Measurements from ENCODE around the gene OSGEP.

Gene OSGEP

DNA sequence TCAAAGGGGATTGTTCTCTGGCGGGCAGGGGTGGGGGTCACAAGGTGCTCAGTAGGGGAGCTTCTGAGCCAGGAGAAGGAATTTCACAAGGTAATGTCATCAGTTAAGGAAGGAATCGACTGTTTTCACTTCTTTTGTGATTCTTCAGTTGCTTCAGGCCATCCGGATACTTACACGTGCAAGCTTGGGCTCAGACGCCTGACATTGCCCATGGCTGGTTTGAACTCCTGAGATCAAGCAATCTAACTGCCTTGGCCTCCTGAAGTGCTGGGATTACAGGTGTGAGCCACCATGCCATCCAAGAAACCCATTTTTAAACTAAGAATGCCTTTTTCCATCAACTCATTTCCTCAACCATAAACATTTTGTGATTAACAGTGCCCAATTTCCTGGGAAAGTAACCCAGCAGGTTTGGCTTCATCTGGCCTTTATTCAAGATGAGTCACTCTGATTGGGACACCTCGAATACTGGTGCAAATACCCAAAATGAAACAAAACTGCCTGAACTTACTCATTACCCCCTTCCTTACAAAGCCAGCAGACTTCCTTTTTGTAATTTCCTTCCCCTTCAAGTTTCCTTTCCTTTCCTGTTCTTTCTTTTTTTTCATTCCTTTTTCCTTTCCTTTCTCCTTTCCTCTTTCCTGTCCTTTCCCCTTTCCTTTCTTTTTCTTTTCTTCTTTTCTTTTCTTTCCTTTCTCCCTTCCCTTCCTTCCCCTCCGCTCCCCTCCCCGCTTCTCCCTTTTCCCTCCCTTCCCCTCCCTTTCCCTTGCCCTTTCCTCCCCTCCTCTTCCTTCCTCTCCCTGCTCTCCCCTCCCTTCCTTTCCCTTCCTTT lies 40.5 kb upstream of the OSGEP start:
- DNase-seq (ENCODE audit: low read depth), result peak; percentile 71
- no peak overlapping the region for H3K4me3 ChIP-seq (replicated peaks; ENCODE audit: low read depth, low read length)
- TF ChIP-seq, protein P1, sequence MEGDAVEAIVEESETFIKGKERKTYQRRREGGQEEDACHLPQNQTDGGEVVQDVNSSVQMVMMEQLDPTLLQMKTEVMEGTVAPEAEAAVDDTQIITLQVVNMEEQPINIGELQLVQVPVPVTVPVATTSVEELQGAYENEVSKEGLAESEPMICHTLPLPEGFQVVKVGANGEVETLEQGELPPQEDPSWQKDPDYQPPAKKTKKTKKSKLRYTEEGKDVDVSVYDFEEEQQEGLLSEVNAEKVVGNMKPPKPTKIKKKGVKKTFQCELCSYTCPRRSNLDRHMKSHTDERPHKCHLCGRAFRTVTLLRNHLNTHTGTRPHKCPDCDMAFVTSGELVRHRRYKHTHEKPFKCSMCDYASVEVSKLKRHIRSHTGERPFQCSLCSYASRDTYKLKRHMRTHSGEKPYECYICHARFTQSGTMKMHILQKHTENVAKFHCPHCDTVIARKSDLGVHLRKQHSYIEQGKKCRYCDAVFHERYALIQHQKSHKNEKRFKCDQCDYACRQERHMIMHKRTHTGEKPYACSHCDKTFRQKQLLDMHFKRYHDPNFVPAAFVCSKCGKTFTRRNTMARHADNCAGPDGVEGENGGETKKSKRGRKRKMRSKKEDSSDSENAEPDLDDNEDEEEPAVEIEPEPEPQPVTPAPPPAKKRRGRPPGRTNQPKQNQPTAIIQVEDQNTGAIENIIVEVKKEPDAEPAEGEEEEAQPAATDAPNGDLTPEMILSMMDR (IDR thresholded peaks at IDR 0.05; ENCODE audit: low read length, missing control alignments), result no peak

DNA sequence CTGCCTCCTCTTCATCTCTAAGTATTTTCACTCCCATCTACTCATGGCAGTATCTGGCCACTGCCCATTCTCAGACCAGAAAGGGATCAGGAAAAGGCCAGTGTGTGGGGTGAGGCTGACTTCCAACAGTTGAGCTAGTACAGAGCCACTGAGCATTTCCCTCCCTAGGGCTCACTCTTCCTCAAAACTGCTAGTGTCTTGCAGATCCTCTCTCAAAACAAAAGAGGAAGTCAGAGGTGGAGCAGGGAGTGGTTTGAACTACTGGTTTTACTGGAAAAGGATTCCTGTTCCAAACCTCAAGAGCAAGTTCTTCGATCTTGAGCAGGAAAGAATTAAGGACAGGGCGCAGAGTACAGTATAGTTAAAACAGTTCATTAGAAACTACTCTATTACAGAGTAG lies 39.0 kb upstream of the OSGEP start:
- no peak overlapping the region for H3K4me3 ChIP-seq (replicated peaks; ENCODE audit: low read depth, low read length)
- no peak for DNase-seq (ENCODE audit: low read depth)
- TF ChIP-seq, protein P1 (IDR thresholded peaks at IDR 0.05; ENCODE audit: low read length, missing control alignments), result no peak

DNA sequence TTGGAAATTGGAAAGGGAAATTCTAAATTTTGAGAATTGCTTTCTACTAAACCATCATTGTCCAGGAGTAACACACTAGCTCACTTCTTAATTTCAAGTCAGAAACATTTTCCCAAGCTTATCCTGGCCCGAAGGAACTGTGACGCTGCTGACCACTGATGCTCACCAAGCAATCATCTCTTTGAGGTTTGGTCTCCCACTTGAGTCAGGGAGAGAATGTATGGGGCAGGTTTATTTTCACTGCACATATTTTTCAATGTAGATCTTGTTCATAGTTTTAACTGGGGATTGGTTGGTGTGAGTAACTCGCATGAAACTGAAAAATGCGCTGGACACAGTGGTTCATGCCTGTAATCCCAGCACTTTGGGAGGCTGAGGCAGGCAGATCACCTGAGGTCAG lies 37.9 kb upstream of the OSGEP start:
- H3K4me3 ChIP-seq (replicated peaks; ENCODE audit: low read depth, low read length), result no peak overlapping the region
- TF ChIP-seq, protein P1 (IDR thresholded peaks at IDR 0.05; ENCODE audit: low read length, missing control alignments), result no peak
- DNase-seq (ENCODE audit: low read depth), result no peak

DNA sequence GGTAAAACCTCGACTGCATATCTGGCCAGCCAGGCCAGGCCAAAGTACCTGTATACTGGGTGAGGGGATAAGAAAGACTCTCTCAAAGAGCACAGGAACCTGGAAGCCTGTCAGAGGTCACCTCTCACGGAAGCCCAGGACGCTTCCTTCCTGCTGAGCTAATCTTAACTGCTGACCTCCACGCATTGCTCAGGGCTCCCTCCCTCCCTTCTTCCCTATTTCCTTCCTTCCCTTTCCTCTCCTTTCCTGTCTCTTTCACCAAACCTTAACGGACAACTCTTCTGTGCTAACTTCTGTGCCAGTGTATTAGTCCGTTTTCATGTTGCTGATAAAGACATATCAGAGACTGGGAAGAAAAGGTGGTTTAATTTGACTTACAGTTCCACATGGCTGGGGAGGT lies 36.0 kb upstream of the OSGEP start:
- no peak overlapping the region for H3K4me3 ChIP-seq (replicated peaks; ENCODE audit: low read depth, low read length)
- TF ChIP-seq, protein P1 (IDR thresholded peaks at IDR 0.05; ENCODE audit: low read length, missing control alignments), result no peak
- DNase-seq (ENCODE audit: low read depth), result no peak

DNA sequence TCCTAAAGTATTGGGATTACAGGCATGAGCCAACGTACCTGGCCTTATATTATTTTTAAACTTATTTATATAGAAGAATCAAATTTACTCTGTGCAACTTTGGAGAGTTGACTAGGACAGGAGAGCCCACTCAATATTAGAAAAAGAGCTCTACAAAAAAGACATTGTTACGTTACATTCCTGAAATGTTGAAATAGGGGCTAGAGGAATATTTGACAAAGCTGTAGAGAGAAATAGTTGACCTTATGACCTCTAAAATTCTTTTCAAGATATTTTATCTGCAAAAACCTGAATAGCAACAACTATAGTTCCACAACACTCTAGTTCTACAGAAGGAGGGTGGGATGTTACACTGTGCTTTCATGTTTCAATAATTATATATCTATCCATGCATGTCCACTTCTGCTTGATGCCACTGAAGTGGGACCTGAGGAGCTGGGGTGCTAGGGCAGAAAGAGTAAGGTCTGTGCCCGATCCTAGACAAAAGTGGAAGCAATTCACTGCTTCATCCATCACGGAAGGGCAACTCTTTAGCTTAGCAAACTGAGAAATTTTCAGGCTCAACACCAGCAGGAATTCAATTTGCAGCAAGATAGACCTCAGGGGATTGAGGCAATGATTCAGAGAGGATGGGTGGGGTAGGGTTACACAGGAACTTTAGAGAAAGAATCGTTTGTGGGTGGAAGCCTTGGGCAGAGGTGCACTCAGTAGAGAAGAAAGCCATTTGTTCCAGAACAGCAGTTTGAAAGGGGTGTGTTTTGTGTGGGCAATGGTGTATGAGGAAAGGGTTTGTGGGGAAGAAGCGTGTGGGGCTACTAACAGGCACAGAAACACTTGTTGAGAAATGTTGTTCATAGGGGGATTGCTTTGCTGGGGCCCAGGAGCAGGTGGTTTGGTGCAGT lies 34.7 kb upstream of the OSGEP start:
- TF ChIP-seq, protein P1 (IDR thresholded peaks at IDR 0.05; ENCODE audit: low read length, missing control alignments), result no peak
- no peak overlapping the region for H3K4me3 ChIP-seq (replicated peaks; ENCODE audit: low read depth, low read length)
- DNase-seq (ENCODE audit: low read depth), result peak; percentile 40

DNA sequence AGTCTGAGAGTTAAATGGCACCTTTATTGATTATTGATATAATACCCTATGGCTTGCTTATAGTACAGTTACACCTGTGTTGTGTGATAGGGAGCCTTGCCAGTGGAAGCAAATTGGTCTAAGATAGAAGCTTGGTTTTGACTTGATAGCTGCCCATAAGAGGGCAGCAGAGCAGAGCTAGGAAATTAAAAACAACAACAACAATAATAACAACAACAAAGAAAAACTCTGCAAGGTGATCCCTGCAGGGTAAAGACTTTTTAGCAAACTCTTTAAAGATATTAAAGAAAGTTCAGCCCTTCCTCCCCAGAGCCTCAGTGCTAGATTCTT lies 32.7 kb upstream of the OSGEP start:
- TF ChIP-seq, protein P1 (IDR thresholded peaks at IDR 0.05; ENCODE audit: low read length, missing control alignments), result no peak
- no peak for DNase-seq (ENCODE audit: low read depth)
- no peak overlapping the region for H3K4me3 ChIP-seq (replicated peaks; ENCODE audit: low read depth, low read length)

All from fibroblast of pulmonary artery (primary cell).